Caco-2 (cell line): Measurements from ENCODE around the gene SLC26A9. TPM values are rescaled to one million over a fixed set of nuclear protein-coding genes. Genes with fewer than 3 reads are reported as not detected.

ENCODE experiments used
- BruUV-seq: library from RNA; stranded (reverse); fragments of 400-500 nt; replicated peaks from 2 replicates; lab custom pipeline; 2021; lab: Mats Ljungman, UMichigan
- CTCF ChIA-PET: fragments of 300-600 bp; sonication (Branson Sonifier 250); formaldehyde crosslinking; loops from one replicate; lab custom pipeline; 2022; ENCODE audit warnings: antibody characterized with exemption; lab: Charles Lee
- POLR2A ChIA-PET: fragments of 300-600 bp; sonication (Branson Sonifier 250); formaldehyde crosslinking; loops from one replicate; lab custom pipeline; 2022; ENCODE audit warnings: antibody characterized with exemption; lab: Charles Lee
- DNase-seq, 2 experiments: peaks; one replicate each; pipeline versions ENCODE4 v3.0.0 to v3.0.0-alpha.2; 2020 to 2022
- H3K27me3 ChIP-seq: replicated peaks from 2 replicates; pipeline ENCODE4 v1.6.0; 2011; ENCODE audit warnings: low read length; ENCODE audit not compliant: control insufficient read depth, insufficient read depth
- H3K36me3 ChIP-seq: 2 replicates; pipeline ENCODE4 v1.5.1; 2011; ENCODE audit warnings: low read length; ENCODE audit not compliant: control insufficient read depth, insufficient read depth
- H3K4me1 ChIP-seq: fragments of 250-450 bp; sonication (Bioruptor Pico); 2 replicates; pipeline ENCODE4 v1.5.1; 2020; ENCODE audit warnings: mild to moderate bottlenecking
- H3K4me3 ChIP-seq: 2 replicates; pipeline ENCODE4 v1.5.1; 2011; ENCODE audit warnings: low read depth, mild to moderate bottlenecking, control low read depth, low read length
- H3K9me3 ChIP-seq: fragments of 250-450 bp; sonication (Bioruptor Pico); 2 replicates; pipeline ENCODE4 v1.5.1; 2020; ENCODE audit warnings: mild to moderate bottlenecking, moderate library complexity
- H3K27ac Mint-ChIP-seq: one replicate; pipeline ENCODE4 v1.8.0; 2022; ENCODE audit warnings: mixed read lengths; ENCODE audit not compliant: unreplicated experiment
- H3K27me3 Mint-ChIP-seq: one replicate; pipeline ENCODE4 v1.8.0; 2022; ENCODE audit warnings: mixed read lengths; ENCODE audit not compliant: insufficient read depth, unreplicated experiment
- H3K36me3 Mint-ChIP-seq: one replicate; pipeline ENCODE4 v1.8.0; 2022; ENCODE audit warnings: mild to moderate bottlenecking, mixed read lengths; ENCODE audit not compliant: insufficient read depth, unreplicated experiment
- H3K4me1 Mint-ChIP-seq: one replicate; pipeline ENCODE4 v1.8.0; 2022; ENCODE audit warnings: low read depth, mixed read lengths; ENCODE audit not compliant: unreplicated experiment
- H3K4me3 Mint-ChIP-seq: one replicate; pipeline ENCODE4 v1.8.0; 2022; ENCODE audit warnings: mild to moderate bottlenecking, moderate library complexity, mixed read lengths; ENCODE audit not compliant: unreplicated experiment
- H3K9me3 Mint-ChIP-seq: one replicate; pipeline ENCODE4 v1.8.0; 2022; ENCODE audit warnings: mixed read lengths; ENCODE audit not compliant: unreplicated experiment
- CTCF ChIP-seq, 2 experiments: fragments of 200-600 bp in 1 of 2; IDR thresholded peaks; 1 replicate in 1 of 2; 2 replicates in 1 of 2; pipeline versions ENCODE4 v1.5.1 to v1.8.0; 2011 to 2022; ENCODE audit warnings: antibody characterized with exemption in 1 of 2, control low read depth in 1 of 2, inconsistent platforms in 1 of 2, low read depth in 1 of 2, low read length in 1 of 2, mild to moderate bottlenecking in 1 of 2, moderate library complexity in 1 of 2; ENCODE audit not compliant: insufficient read depth in 1 of 2, severe bottlenecking in 1 of 2, unreplicated experiment in 1 of 2
- intact Hi-C: fragments of 100-400 bp; cut with micrococcal nuclease; formaldehyde crosslinking; loops from one replicate; pipeline ENCODE4 v1.10.0; 2022; ENCODE audit not compliant: unreplicated experiment
- total RNA-seq: library from RNA; stranded (reverse); gene quantifications from 2 replicates; pipeline ENCODE4 v1.2.3, GENCODE V29; 2022

SLC26A9 gene
- total RNA-seq, 1 experiment from 2014 or later: not detected

GRCh38 chr1:205934788-205935187, 8.5 kb downstream of the SLC26A9 start:
- Histone ChIP-seq H3K27me3 (no peaks in the 10 kb centered on the region), H3K4me3 (no peak overlapping the region), H3K4me1 (peaks cover 16% of the 10 kb centered on the region), H3K36me3 (no peaks in the 10 kb centered on the region), H3K9me3 (no peaks in the 10 kb centered on the region)
- Mint-ChIP-seq H3K36me3 (no peaks in the 10 kb centered on the region), H3K9me3 (no peaks in the 10 kb centered on the region), H3K4me3 (no peak overlapping the region), H3K27ac (no peak overlapping the region), H3K4me1 (peaks cover 14% of the 10 kb centered on the region), H3K27me3 (no peaks in the 10 kb centered on the region)
- intact Hi-C loops: no loop called here
- no peak for DNase-seq
- POLR2A ChIA-PET: no interaction called here
- CTCF ChIA-PET: no interaction called here
- no TSS peak for BruUV-seq
- no peak for TF ChIP-seq CTCF (IDR thresholded peaks at IDR 0.05; ENCODE audit: insufficient read depth in 1 of 2, low read depth in 1 of 2, low read length in 1 of 2, severe bottlenecking in 1 of 2, unreplicated experiment in 1 of 2)

GRCh38 chr1:205933671-205934618, 9.3 kb downstream of the SLC26A9 start:
- Mint-ChIP-seq H3K36me3 (no peaks in the 10 kb centered on the region), H3K27ac (peak overlapping the region; percentile 40), H3K4me3 (no peak overlapping the region), H3K27me3 (no peaks in the 10 kb centered on the region), H3K9me3 (no peaks in the 10 kb centered on the region), H3K4me1 (peaks cover 14% of the 10 kb centered on the region)
- peaks cover 16% of the 10 kb centered on the region for H3K4me1 ChIP-seq
- CTCF ChIA-PET: interaction anchor here (1.4 kb wide), 1 partner anchor 43 kb away, joined by 5 read pairs; no protein-coding TSS in a partner anchor
- no peak for DNase-seq
- no peaks in the 10 kb centered on the region for H3K27me3 ChIP-seq
- H3K36me3 ChIP-seq: no peaks in the 10 kb centered on the region
- intact Hi-C loops: no loop called here
- no peak for TF ChIP-seq CTCF (IDR thresholded peaks at IDR 0.05; ENCODE audit: insufficient read depth in 1 of 2, low read depth in 1 of 2, low read length in 1 of 2, severe bottlenecking in 1 of 2, unreplicated experiment in 1 of 2)
- no peak overlapping the region for H3K4me3 ChIP-seq
- POLR2A ChIA-PET: no interaction called here
- no peaks in the 10 kb centered on the region for H3K9me3 ChIP-seq
- BruUV-seq: no TSS peak

- Histone ChIP-seq H3K27me3 (no peaks in the 10 kb centered on the region), H3K9me3 (no peaks in the 10 kb centered on the region), H3K36me3 (no peaks in the 10 kb centered on the region), H3K4me3 (no peak overlapping the region), H3K4me1 (peaks cover 16% of the 10 kb centered on the region)
- Mint-ChIP-seq H3K27me3 (no peaks in the 10 kb centered on the region), H3K36me3 (no peaks in the 10 kb centered on the region), H3K4me3 (no peak overlapping the region), H3K9me3 (no peaks in the 10 kb centered on the region), H3K27ac (no peak overlapping the region), H3K4me1 (peaks cover 14% of the 10 kb centered on the region)
- DNase-seq: no peak
- TF ChIP-seq CTCF (IDR thresholded peaks at IDR 0.05; ENCODE audit: insufficient read depth in 1 of 2, low read depth in 1 of 2, low read length in 1 of 2, severe bottlenecking in 1 of 2, unreplicated experiment in 1 of 2): no peak
- no TSS peak for BruUV-seq
- ChIA-PET CTCF (interaction anchor here (1.4 kb wide), 1 partner anchor 45 kb away, joined by 5 read pairs; no protein-coding TSS in a partner anchor), POLR2A (no interaction called here)
- intact Hi-C loops: no loop called here
These were observed 10.5 kb downstream of the SLC26A9 start for GRCh38 chr1:205932776-205933175.
